Measurements from ENCODE around the gene ACER2.
A peak's percentile ranks its signal among the peaks of the same experiment; 100 is the strongest.

ACER2 gene

DNA sequence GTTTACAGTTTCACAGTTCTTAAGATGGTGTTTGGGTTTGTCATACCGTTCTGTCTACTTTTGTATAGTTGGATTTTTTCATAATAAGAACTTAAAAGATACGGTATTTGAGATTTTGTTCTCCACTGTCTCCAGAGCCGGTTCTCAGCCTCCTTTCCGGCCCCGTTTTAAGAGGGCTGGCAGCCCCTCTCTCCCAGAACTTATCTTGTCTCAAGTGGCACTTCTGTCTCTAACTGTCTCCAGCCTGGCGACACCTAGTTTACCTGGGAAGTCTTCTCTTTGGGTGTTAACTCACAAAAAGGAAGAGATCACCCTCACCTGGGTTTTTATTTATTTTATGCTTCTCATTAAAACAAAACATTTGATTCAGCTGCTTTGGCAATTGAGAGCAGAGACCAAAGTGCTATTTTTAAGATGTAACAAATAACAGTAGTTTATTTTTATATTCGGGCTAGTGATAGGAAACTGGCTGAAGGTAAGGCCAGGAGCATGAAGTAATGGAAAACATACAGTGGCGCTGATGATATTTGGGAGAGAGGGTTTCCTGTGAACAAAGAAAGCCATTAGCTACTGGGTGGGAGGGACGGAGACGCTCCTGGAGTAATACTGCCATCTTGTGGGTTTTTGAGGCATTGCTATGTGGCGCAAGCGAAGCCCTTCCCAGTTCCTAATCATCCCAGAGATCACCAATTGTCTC is 48.3 kb downstream of the ACER2 start:
- DNase-seq, result peak; percentile 39

DNA sequence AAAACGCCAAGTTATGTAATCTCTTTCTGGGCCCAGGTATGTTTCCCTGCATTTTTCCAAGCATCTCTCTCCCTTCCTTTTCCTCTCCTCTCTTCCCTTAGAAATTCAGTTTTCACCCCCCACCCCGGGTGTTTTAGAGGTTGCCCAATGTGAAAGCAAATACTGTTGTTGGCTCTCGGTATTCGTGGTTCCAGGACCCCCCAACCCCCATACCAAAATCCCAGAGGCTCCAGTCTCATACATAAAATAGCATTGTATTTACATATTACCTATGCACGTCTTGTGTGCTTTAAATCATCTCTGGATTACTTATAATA is 48.8 kb downstream of the ACER2 start:
- DNase-seq, result no peak

DNA sequence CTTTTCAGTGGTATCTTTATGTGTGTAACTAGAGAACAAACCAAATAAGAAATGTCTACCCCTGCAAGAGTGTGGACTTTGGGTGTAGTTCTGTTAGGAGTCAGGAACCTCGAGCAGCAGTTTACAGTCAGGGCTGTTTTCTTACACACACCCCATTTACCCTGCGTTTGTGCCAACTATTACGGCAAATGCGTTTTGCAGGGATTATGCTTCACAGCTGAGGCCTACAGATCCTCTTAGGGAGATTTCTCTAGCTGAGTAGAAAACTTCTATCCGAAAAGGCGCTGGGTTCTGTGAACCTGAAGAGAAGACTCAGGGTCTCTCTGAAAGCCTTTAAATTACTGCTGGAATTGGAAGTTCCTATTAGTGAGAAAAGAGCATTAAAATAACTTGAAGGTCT is 51.4 kb downstream of the ACER2 start:
- no peak for DNase-seq

DNA sequence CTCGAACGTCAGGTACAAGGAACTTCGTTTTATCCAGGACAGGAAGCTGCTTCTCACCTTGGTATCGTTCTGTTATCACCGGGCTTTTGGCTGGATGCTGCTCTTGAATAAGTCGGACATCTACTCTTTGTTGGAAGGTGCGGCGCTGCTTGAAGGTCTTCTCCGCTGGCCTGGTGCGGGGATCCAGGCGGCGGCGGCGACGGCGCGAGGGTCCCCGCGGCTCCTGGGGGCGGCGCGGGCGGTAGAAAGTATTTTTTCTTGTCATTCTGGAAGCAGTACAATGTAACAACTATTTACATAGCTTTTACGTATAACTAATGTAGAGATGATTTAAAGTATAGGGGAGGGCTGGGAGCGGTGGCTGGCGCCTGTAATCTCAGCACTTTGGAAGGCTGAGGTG is 52.3 kb downstream of the ACER2 start:
- no peak for DNase-seq

DNA sequence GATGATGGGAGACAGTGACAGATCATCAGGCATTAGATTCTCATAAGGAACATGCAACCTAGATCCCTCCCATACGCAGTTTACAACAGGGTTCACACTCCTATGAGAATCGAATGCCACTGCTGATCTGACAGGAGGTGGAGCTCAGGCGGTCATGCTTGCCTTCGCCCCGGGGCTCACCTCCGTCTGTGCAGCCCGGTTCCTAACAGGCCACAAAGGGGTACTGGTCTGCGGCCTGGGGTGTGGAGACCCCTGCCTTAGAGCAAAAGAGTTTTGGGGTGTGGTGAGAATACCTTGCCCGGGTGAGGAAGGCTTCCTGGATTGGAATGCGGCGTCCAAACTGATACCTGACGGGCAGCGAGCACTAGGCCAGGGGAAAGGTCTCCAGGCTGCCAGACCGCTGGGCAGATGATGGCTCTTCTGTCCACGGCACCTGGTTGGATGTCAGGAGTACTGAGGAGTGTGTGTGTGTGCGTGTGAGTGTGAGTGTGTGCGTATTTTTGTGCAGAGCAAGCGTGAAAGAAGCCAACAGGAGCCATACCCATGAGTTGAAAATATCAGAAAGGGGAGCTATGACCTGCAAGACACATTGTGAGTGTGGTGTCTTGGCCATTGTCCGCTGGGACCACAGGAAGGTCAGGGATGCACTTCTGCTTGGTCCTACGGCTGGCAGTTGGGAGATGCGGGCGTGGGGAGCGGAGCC is 55.4 kb downstream of the ACER2 start:
- DNase-seq, result no peak

DNA sequence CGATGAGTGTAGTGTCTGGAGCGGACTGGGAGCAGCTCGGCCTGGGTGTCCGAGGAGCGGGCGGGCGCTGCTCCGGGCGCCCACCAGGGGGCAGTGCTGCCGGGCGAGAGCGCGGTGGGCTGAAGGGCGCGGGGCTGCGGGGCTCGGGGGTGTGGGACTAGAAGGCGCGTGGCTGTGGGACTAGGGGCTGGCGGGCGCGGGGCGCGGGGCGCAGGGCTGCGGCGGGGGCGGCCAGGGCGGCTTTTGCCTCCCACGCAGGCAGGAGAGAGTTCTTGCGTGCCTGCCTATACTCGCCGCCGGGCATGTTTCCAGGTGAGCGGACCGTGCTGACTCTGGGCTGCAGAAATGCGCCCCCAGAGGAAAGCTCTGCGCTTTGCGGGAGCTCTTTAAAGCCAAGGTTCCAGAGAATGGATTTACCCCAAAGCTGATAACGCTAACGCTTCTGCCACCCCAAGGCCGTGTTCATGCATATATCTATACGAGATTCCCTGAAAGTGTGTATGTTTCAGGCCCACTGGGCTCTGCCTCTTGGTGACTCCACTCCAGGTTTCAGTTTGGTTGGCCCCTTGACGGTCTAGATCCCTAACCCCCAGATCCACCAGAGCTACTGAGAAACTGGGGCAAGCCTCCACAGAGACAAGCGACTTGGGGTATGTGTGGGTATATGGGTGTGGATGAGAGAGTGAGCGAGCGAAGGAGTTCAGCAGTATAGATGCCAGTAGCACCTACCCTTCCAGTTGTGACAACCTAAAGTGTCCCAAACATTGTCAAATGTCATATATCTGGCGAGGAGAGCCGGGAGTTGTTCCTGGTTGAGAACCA is 56.2 kb downstream of the ACER2 start:
- no peak for DNase-seq

DNA sequence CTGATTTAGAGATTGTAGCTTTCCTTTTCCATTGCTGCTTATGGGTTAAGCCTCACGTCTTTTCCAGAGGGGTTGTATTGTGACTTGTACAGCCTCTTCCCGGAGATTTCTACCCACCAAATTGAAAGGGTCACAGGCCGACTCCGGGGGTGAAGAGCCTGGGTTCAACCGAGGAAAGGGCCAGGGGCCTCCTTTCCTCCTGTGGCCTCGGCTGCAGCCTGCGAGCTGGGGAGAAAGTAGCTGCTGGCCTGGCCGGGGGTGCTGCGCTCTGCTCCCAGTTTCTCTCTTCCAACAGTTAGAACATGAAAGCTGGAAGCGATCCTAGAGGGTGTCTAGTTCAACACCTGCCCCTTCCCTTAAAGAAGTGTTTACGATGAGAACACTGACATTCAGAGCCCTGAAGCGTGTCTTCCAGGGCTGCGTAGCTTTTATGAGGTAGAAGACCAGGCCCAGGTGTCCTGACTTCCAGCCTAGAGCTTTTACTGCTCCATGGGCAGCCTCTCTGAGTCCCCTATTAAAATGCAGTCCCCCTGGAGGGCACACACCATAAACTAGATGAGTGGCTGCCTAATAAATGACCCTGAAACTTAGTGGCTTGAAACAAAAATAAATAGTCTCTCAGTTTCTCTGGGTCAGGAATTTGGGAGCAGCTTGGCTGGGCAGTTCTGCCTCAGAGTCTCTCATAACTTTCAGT is 56.9 kb downstream of the ACER2 start:
- no peak for DNase-seq

DNA sequence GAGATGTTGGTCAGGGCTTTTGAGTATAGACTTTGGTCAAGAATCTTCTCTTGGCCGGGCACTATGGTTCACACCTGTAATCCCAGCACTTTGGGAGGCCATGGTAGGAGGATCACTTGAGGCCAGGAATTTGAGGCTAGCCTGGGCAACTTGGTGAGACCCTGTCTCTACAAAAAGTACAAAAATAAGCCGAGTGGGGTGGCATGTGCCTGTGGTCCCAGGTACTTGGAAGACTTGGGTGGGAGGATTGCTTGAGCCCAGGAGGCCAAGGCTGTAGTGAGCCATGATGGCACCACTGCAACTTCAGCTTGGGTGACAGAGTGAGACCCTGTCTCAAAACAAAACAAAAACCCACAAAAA is 57.5 kb downstream of the ACER2 start:
- no peak for DNase-seq

DNA sequence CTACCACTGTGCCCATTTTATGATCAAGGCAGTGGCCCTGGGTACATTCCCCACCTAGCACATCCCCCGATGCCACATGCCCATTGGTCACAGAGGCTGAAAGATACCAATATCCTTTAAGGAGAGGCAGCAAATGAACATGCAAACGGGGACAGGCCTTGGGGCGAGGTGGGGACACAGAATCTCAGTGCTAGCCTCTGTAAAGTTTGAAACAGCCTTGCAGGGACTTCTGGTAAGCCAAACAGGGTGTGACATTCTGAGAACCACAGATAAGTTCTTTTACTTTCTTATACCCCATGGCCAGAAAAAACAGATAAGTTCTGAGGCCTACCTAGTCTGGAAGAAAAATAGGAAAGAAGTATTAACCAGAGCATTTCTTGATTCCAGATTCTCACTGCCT is 60.5 kb downstream of the ACER2 start:
- DNase-seq, result no peak

DNA sequence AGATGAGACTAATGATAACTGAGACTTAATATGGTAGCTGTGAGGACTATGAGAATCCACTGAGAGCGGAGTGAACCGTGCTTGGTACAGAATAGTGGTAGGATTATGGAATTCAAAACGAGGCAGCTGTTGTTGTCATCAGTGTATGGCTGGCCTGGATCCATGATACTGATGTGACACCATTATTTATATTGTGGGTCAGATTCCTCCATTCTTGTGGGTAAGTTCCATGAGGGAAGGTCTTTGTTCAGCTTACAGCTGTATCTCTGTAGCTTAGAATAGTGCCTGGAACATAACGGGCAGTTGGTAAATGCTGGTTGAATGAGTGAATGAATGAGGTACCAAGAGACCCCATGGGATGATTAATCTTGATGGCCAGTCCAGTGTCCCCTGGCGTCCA is 61.8 kb downstream of the ACER2 start:
- DNase-seq, result no peak

DNA sequence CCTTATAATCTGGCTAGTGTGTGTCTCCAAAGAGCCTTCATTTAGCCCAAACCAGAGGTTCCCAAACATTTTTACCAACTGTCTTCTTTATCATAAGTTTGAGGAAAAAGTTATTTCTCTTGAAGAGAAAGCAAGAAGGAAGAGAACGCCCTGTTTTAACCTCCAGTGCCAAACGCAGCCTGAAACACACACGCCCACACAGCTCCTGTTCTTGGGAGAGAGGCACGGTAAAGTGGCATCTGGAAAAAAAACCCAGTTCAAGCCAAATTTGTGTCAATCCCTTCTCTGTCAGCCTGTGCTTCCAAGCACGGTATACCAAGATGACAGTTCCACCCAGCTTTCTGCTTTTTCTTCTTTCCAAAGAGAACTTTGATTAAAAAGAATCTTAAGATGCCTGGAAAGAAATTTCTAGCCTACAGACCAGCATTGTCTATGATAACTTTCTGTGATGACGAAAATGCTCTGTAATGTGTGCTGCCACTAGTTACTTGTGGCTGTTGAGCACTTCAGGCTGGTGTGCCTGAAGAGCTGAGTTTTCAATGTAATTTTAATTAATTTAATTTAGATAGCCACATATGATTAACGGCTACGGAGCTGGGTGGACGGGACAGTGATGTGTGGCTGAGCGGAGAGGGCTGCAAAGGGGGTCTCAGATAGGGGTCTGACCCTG is 62.3 kb downstream of the ACER2 start:
- DNase-seq, result no peak

DNA sequence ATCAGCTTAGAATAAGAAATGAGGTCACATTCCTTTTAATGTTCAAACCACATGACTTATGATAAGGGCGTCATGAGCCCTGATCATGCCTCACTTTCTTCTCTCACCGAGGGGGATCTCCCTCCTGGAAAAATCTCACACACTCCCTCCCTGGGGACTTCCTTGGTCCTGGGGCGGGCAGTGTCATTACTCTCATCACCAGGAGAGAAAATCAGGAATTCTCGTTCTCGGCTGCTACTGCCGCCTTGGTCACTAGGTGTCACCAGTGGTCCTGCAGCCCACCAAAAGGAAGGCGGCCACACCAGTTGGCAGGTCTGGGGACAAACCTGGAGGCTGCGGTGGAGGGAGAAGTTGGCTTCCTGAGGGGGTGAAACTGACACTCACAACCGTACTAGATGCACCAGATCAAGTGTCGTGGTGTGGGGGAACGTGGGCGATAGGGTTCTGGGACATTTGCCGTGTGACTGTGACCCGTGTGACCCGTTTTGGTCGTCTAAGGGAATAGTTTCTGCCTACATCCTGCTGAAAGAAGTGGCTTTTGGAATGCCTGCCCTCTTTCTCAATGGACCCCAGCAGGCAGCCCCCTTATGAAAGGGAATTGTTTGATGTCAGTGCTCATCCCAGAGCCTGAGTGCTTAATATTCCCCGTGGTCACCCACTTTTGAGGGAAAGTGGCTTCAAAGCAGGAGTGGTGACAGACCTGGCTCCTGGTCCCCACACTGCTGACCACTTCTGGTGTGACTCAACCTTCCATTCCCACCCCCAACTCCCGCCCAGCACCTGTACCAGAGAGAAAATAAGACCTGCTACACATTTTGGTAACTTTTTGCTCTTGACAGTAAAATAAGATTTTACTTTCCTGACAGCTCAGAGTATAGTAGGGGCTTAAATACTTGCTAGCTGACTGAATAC is 63.2 kb downstream of the ACER2 start:
- DNase-seq, result no peak

DNA sequence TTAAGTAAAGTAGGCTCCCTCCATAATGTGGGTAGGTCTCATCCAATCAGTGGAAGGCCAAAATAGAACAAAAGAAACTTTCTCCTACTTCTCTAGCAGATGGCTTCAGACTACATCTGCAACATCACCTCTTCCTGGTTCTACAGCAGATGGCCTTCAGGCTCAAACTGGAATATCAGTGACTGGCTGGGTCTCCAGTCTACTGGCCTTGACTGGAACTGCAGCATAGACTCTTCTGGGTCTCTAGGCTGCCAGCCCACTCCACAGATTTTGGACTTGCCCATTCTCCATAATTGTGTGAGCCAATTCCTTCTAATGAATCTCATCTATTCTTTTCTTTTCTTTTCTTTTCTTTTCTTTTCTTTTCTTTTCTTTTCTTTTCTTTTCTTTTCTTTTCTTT is 64.8 kb downstream of the ACER2 start:
- DNase-seq, result no peak

DNA sequence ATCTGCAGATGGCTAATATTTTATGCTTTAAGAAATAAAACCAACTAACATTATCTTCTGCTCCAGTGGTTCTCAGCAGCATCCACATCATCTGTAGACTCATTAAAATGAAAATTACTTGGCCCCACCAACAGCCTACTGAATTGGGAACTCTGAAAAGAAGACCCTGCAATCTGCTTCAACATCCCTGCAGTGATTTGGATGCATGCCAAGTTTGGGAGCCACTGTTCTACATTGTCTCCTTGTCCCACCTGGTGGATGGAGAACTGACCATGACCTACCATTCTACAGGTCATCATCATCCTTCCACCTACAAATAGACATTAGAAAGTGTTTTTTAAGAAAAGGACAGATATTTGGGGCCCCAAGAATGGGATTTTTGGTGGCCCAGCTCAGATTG is 71.1 kb downstream of the ACER2 start:
- no peak for DNase-seq

DNA sequence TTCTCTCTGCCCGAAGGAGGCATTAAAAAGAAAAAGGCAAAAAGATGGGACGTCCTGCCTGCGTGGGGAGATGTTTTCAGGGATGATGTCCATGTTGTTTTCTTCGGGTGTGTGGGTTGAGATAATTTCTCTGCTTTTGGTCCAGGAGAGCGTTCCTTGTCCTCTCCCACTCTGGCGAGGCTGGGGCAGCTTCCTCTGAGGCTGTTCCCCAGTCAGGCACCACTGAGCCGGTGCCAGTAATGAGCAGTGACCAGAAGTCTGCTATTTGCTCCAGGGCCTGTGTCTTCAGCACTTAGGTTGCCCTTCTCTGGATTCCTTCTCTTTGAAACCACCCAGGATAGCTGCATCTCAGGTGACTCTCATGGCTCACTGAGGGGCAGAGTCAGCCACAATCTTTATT is 71.5 kb downstream of the ACER2 start:
- DNase-seq, result no peak

DNA sequence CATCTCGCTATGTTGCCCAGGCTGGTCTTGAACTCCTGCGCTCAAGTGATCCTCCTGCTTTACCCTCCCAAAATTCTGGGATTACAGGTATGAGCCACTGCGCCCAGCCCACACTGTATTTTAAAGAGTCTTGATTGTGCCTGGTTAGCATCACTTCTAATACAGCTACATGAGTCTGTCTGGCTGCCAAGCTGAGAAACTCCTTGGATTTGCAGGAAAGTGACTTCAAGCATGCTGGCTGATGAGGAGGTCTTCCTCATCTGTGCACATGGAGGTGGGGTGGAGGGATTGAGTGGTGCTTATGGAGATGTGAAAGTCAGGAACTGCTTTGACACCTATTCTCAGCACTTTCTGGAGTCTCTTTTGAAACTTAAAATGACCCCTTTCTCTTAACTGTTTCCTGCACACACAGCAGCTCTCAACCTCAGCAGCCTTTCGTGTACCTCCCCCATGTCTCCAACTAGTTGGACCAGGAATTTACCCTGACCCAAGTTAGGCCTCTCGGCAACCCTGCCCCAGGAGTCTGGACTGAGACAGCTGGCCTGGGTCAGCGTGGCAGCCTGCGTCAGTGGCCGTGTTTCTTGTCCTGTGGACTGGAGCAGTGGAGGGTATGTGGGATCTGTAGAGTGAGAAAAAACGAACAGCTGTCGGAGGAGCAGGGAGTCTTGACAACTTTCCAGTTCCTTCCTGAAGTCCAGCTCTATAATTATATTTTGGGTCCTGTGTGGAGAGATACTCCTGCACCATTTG is 72.5 kb downstream of the ACER2 start:
- DNase-seq, result no peak

DNA sequence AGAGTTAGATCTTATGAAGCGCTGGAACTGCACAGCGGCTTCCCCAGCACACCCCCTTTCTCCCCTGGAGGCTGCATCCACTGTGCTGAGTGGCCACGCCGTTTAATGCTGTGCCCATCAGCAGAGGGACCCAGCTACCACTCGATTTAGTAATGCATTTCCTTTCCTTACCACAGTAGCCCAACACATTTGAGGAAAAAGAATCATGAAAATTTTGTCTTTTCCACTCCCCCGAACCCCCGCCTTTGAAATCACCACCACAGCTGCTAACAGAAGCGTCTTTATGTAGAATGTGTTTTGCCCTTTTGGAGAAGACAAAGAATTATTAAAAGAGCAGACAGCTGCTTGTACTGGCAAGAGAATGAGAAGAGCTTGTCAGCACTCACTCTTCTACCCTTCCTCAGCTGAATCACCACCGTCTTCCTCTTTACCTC is 73.2 kb downstream of the ACER2 start:
- no peak for DNase-seq

DNA sequence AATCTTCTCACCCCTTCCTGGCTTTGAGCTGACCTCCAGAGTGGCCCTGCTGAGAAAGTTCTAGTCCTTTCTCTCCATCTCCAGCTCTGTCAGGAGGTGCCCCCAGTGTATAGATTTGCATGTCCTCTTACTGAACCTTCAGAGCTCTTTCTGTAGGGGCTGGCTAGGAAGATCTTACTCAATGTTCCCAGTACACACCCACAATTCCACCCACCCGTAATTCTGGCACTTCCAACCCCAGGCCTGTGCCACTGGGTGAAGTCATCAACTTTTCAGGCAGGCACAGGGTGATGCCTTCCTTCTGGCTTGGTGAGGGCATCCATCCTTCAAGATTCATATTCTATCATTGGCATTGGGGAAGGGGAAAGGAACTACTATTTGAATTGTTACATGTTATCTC is 75.9 kb downstream of the ACER2 start:
- DNase-seq, result no peak

DNA sequence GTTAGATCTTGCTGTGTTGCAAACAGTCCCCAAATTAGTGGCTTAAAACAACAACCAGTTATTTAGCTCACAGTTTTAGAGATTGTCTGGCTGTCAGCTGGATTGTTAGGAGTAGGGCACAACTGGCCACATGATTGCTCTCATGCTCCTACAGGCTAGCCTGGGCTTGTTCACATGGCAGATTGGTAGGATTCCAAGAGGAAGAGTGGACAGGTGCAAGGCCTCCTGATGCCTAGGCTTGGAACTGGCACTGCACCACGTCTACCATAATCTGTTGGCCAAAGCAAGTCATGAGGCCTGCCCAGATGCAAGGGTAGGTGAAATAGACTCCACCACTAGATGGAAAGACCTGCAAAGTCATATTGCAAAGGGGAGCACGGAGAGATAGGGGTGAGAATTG is 76.4 kb downstream of the ACER2 start:
- no peak for DNase-seq

DNA sequence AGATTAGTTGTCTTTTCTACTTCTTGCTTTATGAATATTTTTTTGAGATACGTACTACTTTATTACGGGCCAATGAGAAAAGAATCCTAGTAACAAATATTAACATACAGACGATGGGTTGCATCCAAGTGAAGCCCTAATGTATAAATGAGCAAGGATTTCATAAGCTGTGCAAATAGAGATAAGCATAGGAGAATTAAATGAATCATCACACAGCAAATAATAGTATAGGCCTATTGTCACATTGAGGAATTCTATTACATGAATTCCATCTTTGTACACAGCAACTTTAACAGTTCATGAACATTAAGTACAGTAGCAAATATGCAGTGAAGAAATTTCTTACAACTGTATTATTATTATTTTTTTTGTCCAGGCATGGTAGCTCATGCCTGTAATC is 78.0 kb downstream of the ACER2 start:
- no peak for DNase-seq

DNA sequence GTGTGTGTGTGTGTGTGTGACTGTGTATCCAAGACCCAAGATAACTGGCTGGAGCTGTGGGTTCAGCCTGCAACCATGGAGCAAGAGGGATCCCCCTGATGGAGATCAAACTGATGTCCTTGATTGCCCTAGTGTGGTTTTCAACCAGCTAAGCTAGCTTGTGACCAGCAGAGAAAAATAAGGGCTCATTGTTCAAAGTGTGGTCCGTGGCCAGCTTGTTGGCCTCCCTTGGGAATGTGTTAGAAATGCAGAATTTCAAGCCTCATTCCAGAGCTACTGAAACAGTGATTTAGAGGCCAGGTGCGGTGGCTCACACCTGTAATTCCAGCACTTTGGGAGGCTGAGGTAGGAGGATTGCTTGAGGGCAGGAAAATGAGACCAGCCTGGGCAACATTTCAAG is 79.9 kb downstream of the ACER2 start:
- no peak for DNase-seq
